Measurements from ENCODE around the gene NFE2L3. TPM values are rescaled to one million over a fixed set of nuclear protein-coding genes. Genes with fewer than 3 reads are reported as not detected.
"Not testable (repeated sequence)": the region's sequence is repeated elsewhere in the genome, so short reads cannot be mapped to it uniquely, and the experiment has no call there.

NFE2L3 gene
- total RNA-seq, 1 donor from 2014 or later: 4.8 TPM

GRCh38 chr7:26141077-26141476 lies 10.9 kb upstream of the NFE2L3 start:
- no peaks in the 10 kb centered on the region for H3K27me3 ChIP-seq (ENCODE audit: low read depth)
- H3K9me3 ChIP-seq: no peaks in the 10 kb centered on the region
- TF ChIP-seq, protein P1, sequence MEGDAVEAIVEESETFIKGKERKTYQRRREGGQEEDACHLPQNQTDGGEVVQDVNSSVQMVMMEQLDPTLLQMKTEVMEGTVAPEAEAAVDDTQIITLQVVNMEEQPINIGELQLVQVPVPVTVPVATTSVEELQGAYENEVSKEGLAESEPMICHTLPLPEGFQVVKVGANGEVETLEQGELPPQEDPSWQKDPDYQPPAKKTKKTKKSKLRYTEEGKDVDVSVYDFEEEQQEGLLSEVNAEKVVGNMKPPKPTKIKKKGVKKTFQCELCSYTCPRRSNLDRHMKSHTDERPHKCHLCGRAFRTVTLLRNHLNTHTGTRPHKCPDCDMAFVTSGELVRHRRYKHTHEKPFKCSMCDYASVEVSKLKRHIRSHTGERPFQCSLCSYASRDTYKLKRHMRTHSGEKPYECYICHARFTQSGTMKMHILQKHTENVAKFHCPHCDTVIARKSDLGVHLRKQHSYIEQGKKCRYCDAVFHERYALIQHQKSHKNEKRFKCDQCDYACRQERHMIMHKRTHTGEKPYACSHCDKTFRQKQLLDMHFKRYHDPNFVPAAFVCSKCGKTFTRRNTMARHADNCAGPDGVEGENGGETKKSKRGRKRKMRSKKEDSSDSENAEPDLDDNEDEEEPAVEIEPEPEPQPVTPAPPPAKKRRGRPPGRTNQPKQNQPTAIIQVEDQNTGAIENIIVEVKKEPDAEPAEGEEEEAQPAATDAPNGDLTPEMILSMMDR (IDR thresholded peaks at IDR 0.05): no peak
- no peak for DNase-seq
- no peak overlapping the region for H3K27ac ChIP-seq
- H3K4me3 ChIP-seq: no peak overlapping the region
- H3K4me1 ChIP-seq: peaks cover 22% of the 10 kb centered on the region
- peak; percentile 35 to 57 for ATAC-seq
- intact Hi-C loops (cut with DNase I): no loop called here
- no peaks in the 10 kb centered on the region for H3K36me3 ChIP-seq

- Histone ChIP-seq H3K27ac (no peak overlapping the region), H3K9me3 (no peaks in the 10 kb centered on the region), H3K4me3 (no peak overlapping the region), H3K36me3 (no peaks in the 10 kb centered on the region), H3K27me3 (ENCODE audit: low read depth) (no peaks in the 10 kb centered on the region), H3K4me1 (peaks cover 22% of the 10 kb centered on the region)
- TF ChIP-seq, protein P1 (IDR thresholded peaks at IDR 0.05): no peak
- DNase-seq (no peak), ATAC-seq (peak in 1 of 2 donors; percentile 49)
- intact Hi-C loops (cut with DNase I): no loop called here
Observed at GRCh38 chr7:26143298-26144048, 8.5 kb upstream of the NFE2L3 start.

DNA sequence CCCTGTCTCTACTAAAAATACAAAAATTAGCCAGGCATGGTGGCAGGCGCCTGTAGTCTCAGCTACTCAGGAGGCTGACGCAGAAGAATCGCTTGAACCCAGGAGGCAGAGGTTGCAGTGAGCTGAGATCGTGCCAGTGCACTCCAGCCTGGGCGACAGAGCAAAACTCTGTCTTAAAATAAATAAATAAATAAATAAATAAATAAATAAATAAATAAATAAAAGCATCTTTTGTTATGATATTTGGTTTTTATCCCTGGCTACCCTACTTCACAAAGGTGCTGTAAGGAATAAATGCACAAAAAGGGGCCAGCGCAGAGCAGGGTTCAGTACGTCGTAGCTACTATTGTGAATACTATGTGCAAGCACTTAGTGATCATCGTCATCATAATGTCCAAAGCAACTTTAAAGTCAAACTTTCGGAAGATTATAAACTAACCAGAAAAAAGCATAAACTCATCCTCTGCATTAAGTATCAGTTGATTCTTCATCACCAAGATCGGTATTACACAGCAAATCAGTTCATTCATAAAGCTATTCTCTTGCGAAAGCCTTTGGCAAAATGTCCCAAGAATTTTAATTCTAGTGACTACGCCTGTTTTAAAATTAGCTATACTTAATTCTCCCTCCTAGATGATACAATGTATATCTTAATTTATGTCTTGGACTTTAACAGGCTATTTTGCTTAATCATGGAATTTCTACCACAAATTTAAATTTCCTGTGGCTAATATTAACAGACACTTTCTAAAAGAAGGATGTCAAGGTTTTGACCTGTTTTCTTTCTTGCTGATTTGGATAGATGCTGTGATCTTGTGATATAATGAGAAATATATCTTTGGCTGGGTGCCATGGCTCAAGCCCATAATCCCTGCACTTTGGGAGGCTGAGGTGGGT lies 7.6 kb upstream of the NFE2L3 start:
- intact Hi-C loops (cut with DNase I): no loop called here
- no peak for ATAC-seq
- Histone ChIP-seq H3K9me3 (no peaks in the 10 kb centered on the region), H3K27me3 (ENCODE audit: low read depth) (no peaks in the 10 kb centered on the region), H3K4me3 (no peak overlapping the region), H3K4me1 (peaks cover 22% of the 10 kb centered on the region), H3K36me3 (no peaks in the 10 kb centered on the region), H3K27ac (no peak overlapping the region)
- no peak for DNase-seq
- TF ChIP-seq, protein P1 (IDR thresholded peaks at IDR 0.05): no peak

DNA sequence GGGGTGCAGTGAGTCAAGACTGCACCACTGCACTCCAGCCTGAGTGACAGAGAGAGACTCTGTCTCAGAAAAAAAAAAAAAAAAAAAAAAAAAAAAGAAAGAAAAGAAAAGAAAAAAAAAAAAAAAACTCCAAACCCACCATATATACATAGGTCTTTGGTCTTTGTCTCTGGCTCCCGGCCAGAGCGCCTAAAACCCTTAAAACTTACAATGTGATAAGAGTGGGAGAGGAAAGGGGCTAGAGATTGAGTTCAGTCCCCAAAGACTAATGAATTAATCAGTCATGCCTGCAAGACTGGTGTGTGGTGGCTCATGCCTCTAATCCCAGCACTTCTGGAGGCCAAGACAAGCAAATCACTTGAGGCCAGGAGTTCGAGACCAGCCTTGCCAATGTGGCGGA lies 6.8 kb upstream of the NFE2L3 start:
- Histone ChIP-seq H3K9me3 (no peaks in the 10 kb centered on the region), H3K27ac (no peak overlapping the region), H3K27me3 (ENCODE audit: low read depth) (no peaks in the 10 kb centered on the region), H3K4me3 (no peak overlapping the region), H3K4me1 (peaks cover 22% of the 10 kb centered on the region), H3K36me3 (no peaks in the 10 kb centered on the region)
- DNase-seq (no peak), ATAC-seq (no peak)
- TF ChIP-seq, protein P1 (IDR thresholded peaks at IDR 0.05): no peak
- intact Hi-C loops (cut with DNase I): no loop called here

DNA sequence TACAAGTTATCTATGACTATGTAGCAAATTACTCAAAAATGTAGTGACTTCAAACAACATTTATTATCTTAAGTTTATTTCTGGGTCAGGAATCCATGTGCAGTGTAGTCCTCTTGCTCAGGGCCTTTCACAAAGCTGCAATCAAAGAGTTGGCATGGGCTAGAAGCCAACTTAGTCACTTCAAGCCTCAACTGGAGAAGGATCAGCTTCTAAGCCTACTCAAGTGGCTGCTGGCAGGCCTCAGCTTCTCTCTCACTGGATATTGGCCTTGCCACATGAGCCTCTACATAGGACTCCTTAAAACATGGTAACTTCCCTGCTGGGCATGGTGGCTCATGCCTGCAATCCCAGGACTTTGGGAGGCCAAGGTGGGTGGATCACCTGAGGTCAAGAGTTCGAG lies 5.0 kb upstream of the NFE2L3 start:
- ATAC-seq: peak; percentile 52 to 73

GRCh38 chr7:26147646-26148306 lies 4.2 kb upstream of the NFE2L3 start:
- DNase-seq; H3K9me3 ChIP-seq; ATAC-seq; H3K27me3 ChIP-seq (ENCODE audit: low read depth); intact Hi-C loops (cut with DNase I); H3K27ac ChIP-seq; H3K4me3 ChIP-seq; H3K36me3 ChIP-seq: not testable (repeated sequence)
- peaks cover 15% of the 10 kb centered on the region for H3K4me1 ChIP-seq

More for the DNA sequence above, 5.0 kb upstream of the NFE2L3 start:
- no peak overlapping the region for H3K27ac ChIP-seq
- intact Hi-C loops (cut with DNase I): no loop called here
- no peaks in the 10 kb centered on the region for H3K27me3 ChIP-seq (ENCODE audit: low read depth)
- H3K4me3 ChIP-seq: no peak overlapping the region
- no peaks in the 10 kb centered on the region for H3K9me3 ChIP-seq
- peak; percentile 81 for DNase-seq
- no peaks in the 10 kb centered on the region for H3K36me3 ChIP-seq
- TF ChIP-seq, protein P1 (IDR thresholded peaks at IDR 0.05): no peak
- H3K4me1 ChIP-seq: peaks cover 15% of the 10 kb centered on the region

- H3K9me3 ChIP-seq; H3K27me3 ChIP-seq (ENCODE audit: low read depth); H3K27ac ChIP-seq; H3K4me3 ChIP-seq; intact Hi-C loops (cut with DNase I); DNase-seq; ATAC-seq; H3K36me3 ChIP-seq: not testable (repeated sequence)
- H3K4me1 ChIP-seq: peaks cover 17% of the 10 kb centered on the region
Observed at GRCh38 chr7:26148307-26148700, 3.7 kb upstream of the NFE2L3 start.
